ENCODE data around the gene FAM98C. TPM values are rescaled to one million over a fixed set of nuclear protein-coding genes. Genes with fewer than 3 reads are reported as not detected.

The FAM98C gene
- polyA plus RNA-seq, 1 of the 3 experiments (the other 2 are of a cell fraction) = 26.7 TPM

- DNase-seq = no peak
- CTCF ChIA-PET = interaction anchor here (1.0 to 1.4 kb wide), 3 partner anchors 15 to 27 kb away, joined by 3 to 5 read pairs (median 3); partner anchors contain the start of gene FAM98C
- TF ChIP-seq FOXJ3 (CRISPR knock-in tag; IDR thresholded peaks at IDR 0.05) (no peak), ZBTB33 (IDR thresholded peaks at IDR 0.05; ENCODE audit: borderline replicate concordance, low read depth) (no peak), TEAD4 (IDR thresholded peaks at IDR 0.05; ENCODE audit: borderline replicate concordance, insufficient read depth) (no peak), CHD2 (IDR thresholded peaks at IDR 0.05; ENCODE audit: low read length, partially characterized antibody) (no peak), USF1 (IDR thresholded peaks at IDR 0.05; ENCODE audit: borderline replicate concordance, low read depth) (no peak), NRF1 (IDR thresholded peaks at IDR 0.05; ENCODE audit: low read depth, low read length) (no peak), SMC3 (IDR thresholded peaks at IDR 0.05; ENCODE audit: low read depth, low read length) (no peak), FOXM1 (IDR thresholded peaks at IDR 0.05; ENCODE audit: low read depth) (no peak), POLR2AphosphoS5 (IDR thresholded peaks at IDR 0.05; ENCODE audit: low read depth, low read length) (no peak), IRF3 (IDR thresholded peaks at IDR 0.05; ENCODE audit: low read depth, low read length) (no peak), FOSL2 (IDR thresholded peaks at IDR 0.05; ENCODE audit: borderline replicate concordance, low read depth) (no peak), MXI1 (IDR thresholded peaks at IDR 0.05; ENCODE audit: low read depth, low read length) (no peak)
Observed at GRCh38 chr19:38429055-38429810, 26.3 kb downstream of the FAM98C start.

GRCh38 chr19:38429811-38430156 lies 26.9 kb downstream of the FAM98C start:
- Histone ChIP-seq H3K36me3 (replicated peaks in 1 of 2; ENCODE audit: control insufficient read depth in 1 of 2, insufficient read depth in 2 of 2, low read length in 1 of 2) (no peaks in the 10 kb centered on the region), H3K4me2 (no peak overlapping the region), H2AFZ (ENCODE audit: low read depth) (no peak overlapping the region), H3K27me3 (ENCODE audit: insufficient read depth) (peaks cover 13% of the 10 kb centered on the region; the same call in 1 of the 2 replicates), H3K9ac (no peak overlapping the region), H3K9me2 (no peaks in the 10 kb centered on the region), H3K4me3 (ENCODE audit: low read depth in 2 of 2, low read length in 1 of 2) (no peak overlapping the region), H4K20me1 (ENCODE audit: insufficient read depth) (no peaks in the 10 kb centered on the region), H3K4me1 (ENCODE audit: control insufficient read depth in 1 of 2, insufficient read depth in 2 of 2, low read depth in 1 of 2, low read length in 1 of 2) (no peaks in the 10 kb centered on the region; a peak in 1 of 4 replicates), H3K9me3 (no peaks in the 10 kb centered on the region), H3K27ac (ENCODE audit: low read depth in 2 of 2, low read length in 1 of 2) (no peak overlapping the region), H3F3A (replicated peaks; ENCODE audit: insufficient read depth) (no peaks in the 10 kb centered on the region), H3K79me2 (ENCODE audit: insufficient read depth) (no peaks in the 10 kb centered on the region)
- 41% methylated on average over 2 of the region's 2 CpGs for WGBS (ENCODE audit: low lambda C conversion rate)
- POLR2A ChIA-PET = no interaction called here
- DNase-seq = no peak
- TF ChIP-seq FOXM1 (IDR thresholded peaks at IDR 0.05; ENCODE audit: low read depth) (no peak), ELF1 (IDR thresholded peaks at IDR 0.05) (no peak), SIN3A (IDR thresholded peaks at IDR 0.05; ENCODE audit: borderline replicate concordance, low read depth, low read length) (no peak), NRF1 (IDR thresholded peaks at IDR 0.05; ENCODE audit: low read depth, low read length) (no peak), TEAD4 (IDR thresholded peaks at IDR 0.05; ENCODE audit: borderline replicate concordance, insufficient read depth) (no peak), CHD2 (IDR thresholded peaks at IDR 0.05; ENCODE audit: low read length, partially characterized antibody) (no peak)
- CTCF ChIA-PET = interaction anchor here (1.0 to 1.4 kb wide), 2 partner anchors 15 to 27 kb away, joined by 3 to 5 read pairs; partner anchors contain the start of gene FAM98C

More at GRCh38 chr19:38429055-38429810, 26.3 kb downstream of the FAM98C start:
- Histone ChIP-seq H3K9ac (no peak overlapping the region), H3K27ac (ENCODE audit: low read depth in 2 of 2, low read length in 1 of 2) (no peak overlapping the region), H3K9me3 (no peaks in the 10 kb centered on the region), H3F3A (replicated peaks; ENCODE audit: insufficient read depth) (no peaks in the 10 kb centered on the region), H3K27me3 (ENCODE audit: insufficient read depth) (peaks cover 9% of the 10 kb centered on the region; the same call in 1 of the 2 replicates), H3K4me3 (ENCODE audit: low read depth in 2 of 2, low read length in 1 of 2) (no peak overlapping the region), H2AFZ (ENCODE audit: low read depth) (no peak overlapping the region), H4K20me1 (ENCODE audit: insufficient read depth) (no peaks in the 10 kb centered on the region), H3K9me2 (no peaks in the 10 kb centered on the region), H3K4me2 (no peak overlapping the region), H3K36me3 (replicated peaks in 1 of 2; ENCODE audit: control insufficient read depth in 1 of 2, insufficient read depth in 2 of 2, low read length in 1 of 2) (no peaks in the 10 kb centered on the region), H3K4me1 (ENCODE audit: control insufficient read depth in 1 of 2, insufficient read depth in 2 of 2, low read depth in 1 of 2, low read length in 1 of 2) (no peaks in the 10 kb centered on the region; a peak in 1 of 4 replicates), H3K79me2 (ENCODE audit: insufficient read depth) (no peaks in the 10 kb centered on the region)
- 53% methylated on average over 14 of the region's 14 CpGs for WGBS (ENCODE audit: low lambda C conversion rate)
- POLR2A ChIA-PET = no interaction called here
